Endothelial cell of umbilical vein (primary cell): Measurements from ENCODE around the gene CUX1. TPM values are rescaled to one million over a fixed set of nuclear protein-coding genes. Genes with fewer than 3 reads are reported as not detected.

Experiments used
- BruUV-seq: library from RNA; stranded (reverse); fragments of 400-500 nt; replicated peaks from 2 replicates; lab custom pipeline; 2021; lab: Mats Ljungman, UMichigan
- CTCF ChIA-PET: fragments of 300-600, 350-600 bp; sonication (Branson Sonifier 250); formaldehyde crosslinking; loops from one replicate; lab custom pipeline; 2021; ENCODE audit warnings: antibody characterized with exemption, inconsistent platforms; lab: Charles Lee
- POLR2A ChIA-PET: fragments of 300-600, 350-600 bp; sonication (Branson Sonifier 250); formaldehyde crosslinking; loops from one replicate; lab custom pipeline; 2021; ENCODE audit warnings: antibody characterized with exemption, inconsistent platforms; lab: Charles Lee
- DNase-seq: peaks from one replicate; pipeline ENCODE4 v3.0.0-alpha.2; 2011; ENCODE audit warnings: low read depth, low spot score
- FAIRE-seq: peaks from 2 replicates; lab custom pipeline; 2011; peaks lifted over from hg19 to GRCh38; lab: Jason Lieb, UNC
- H2AFZ ChIP-seq: 2 replicates; pipeline ENCODE4 v1.6.0; 2012; ENCODE audit warnings: low read depth, low read length, control low read depth, inconsistent platforms
- H3K27ac ChIP-seq: 2 replicates; pipeline ENCODE4 v1.5.1; 2011; ENCODE audit warnings: low read depth, mild to moderate bottlenecking, control low read depth, low read length, moderate library complexity; ENCODE audit not compliant: insufficient read depth
- H3K27me3 ChIP-seq, 2 experiments: 2 replicates each; pipeline versions ENCODE4 v1.6.0 to v1.6.1; 2011; ENCODE audit warnings: low read length in 2 of 2, mixed read lengths in 1 of 2; ENCODE audit not compliant: control insufficient read depth in 2 of 2, insufficient read depth in 2 of 2
- H3K36me3 ChIP-seq, 2 experiments: 2 replicates in 1 of 2; 3 replicates in 1 of 2; pipeline ENCODE4 v1.5.1; 2011; ENCODE audit warnings: low read length in 2 of 2, mild to moderate bottlenecking in 1 of 2, moderate library complexity in 1 of 2; ENCODE audit not compliant: control insufficient read depth in 2 of 2, insufficient read depth in 2 of 2; ENCODE audit errors: extremely low read depth in 1 of 2
- H3K4me1 ChIP-seq: 3 replicates; pipeline ENCODE4 v1.5.1; 2011; ENCODE audit warnings: mild to moderate bottlenecking, low read length; ENCODE audit not compliant: control insufficient read depth, insufficient read depth; ENCODE audit errors: extremely low read depth
- H3K4me2 ChIP-seq: 2 replicates; pipeline ENCODE4 v1.6.1; 2011; ENCODE audit warnings: low read length, control low read depth, mixed read lengths; ENCODE audit not compliant: insufficient read depth
- H3K4me3 ChIP-seq, 3 experiments: fragments of 200-600 bp in 1 of 3; sonication (generic), shearing (Covaris generic) in 1 of 3; replicated peaks in 1 of 3; 2 replicates each; pipeline ENCODE4 v1.5.1; 2011 to 2016; ENCODE audit warnings: control low read depth in 3 of 3, low read length in 3 of 3, mild to moderate bottlenecking in 2 of 3, inconsistent platforms in 1 of 3, low read depth in 1 of 3, moderate library complexity in 1 of 3; ENCODE audit not compliant: insufficient read depth in 1 of 3
- H3K79me2 ChIP-seq: 2 replicates; pipeline ENCODE4 v1.6.0; 2012; ENCODE audit warnings: low read length, inconsistent platforms; ENCODE audit not compliant: control insufficient read depth, insufficient read depth
- H3K9ac ChIP-seq: replicated peaks from 2 replicates; pipeline ENCODE3; 2011; ENCODE audit warnings: low read length, control low read depth; ENCODE audit not compliant: insufficient read depth; ENCODE audit errors: extremely low read depth
- H3K9me1 ChIP-seq: replicated peaks from 3 replicates; pipeline ENCODE4 v1.6.0; 2011; ENCODE audit warnings: mild to moderate bottlenecking, low read length; ENCODE audit not compliant: control insufficient read depth, insufficient read depth; ENCODE audit errors: extremely low read depth
- H3K9me3 ChIP-seq: replicated peaks from 2 replicates; pipeline ENCODE4 v1.5.1; 2012; ENCODE audit warnings: low read length, inconsistent platforms; ENCODE audit not compliant: control insufficient read depth, insufficient read depth
- H4K20me1 ChIP-seq: replicated peaks from 2 replicates; pipeline ENCODE3; 2011; ENCODE audit warnings: mild to moderate bottlenecking, low read length; ENCODE audit not compliant: control insufficient read depth, insufficient read depth; ENCODE audit errors: extremely low read depth
- CTCF ChIP-seq, 2 donors: IDR thresholded peaks; 1 replicate in 1 of 2; 2 replicates in 1 of 2; pipeline ENCODE4 v1.5.1; 2011; ENCODE audit warnings: low read length in 2 of 2, mild to moderate bottlenecking in 2 of 2, moderate library complexity in 2 of 2, control low read depth in 1 of 2, inconsistent platforms in 1 of 2, low read depth in 1 of 2; ENCODE audit not compliant: insufficient read depth in 1 of 2; ENCODE audit errors: extremely low read depth in 1 of 2
- EZH2 ChIP-seq: IDR thresholded peaks from 2 replicates; pipeline ENCODE4 v1.6.1; 2012; ENCODE audit warnings: borderline replicate concordance, low read depth, mild to moderate bottlenecking, moderate library complexity, low read length, inconsistent platforms; ENCODE audit not compliant: severe bottlenecking
- FOS ChIP-seq: IDR thresholded peaks from 2 replicates; pipeline ENCODE4 v1.6.1; 2011; ENCODE audit warnings: mild to moderate bottlenecking, low read length, moderate library complexity, borderline replicate concordance; ENCODE audit not compliant: insufficient read depth
- GATA2 ChIP-seq: IDR thresholded peaks from 2 replicates; pipeline ENCODE4 v1.7.0; 2011; ENCODE audit warnings: low read depth, mild to moderate bottlenecking, moderate library complexity, mixed read lengths, low read length; ENCODE audit not compliant: insufficient read length, insufficient read depth
- JUN ChIP-seq: IDR thresholded peaks from 2 replicates; pipeline ENCODE4 v1.6.1; 2011; ENCODE audit warnings: borderline replicate concordance, low read depth; ENCODE audit not compliant: insufficient read length, insufficient read depth
- MAX ChIP-seq: IDR thresholded peaks from 2 replicates; pipeline ENCODE4 v1.6.1; 2011; ENCODE audit not compliant: insufficient read depth, insufficient read length
- MYC ChIP-seq: IDR thresholded peaks from one replicate; pipeline ENCODE4 v1.6.1; 2011; ENCODE audit warnings: mild to moderate bottlenecking, low read depth, low read length
- POLR2A ChIP-seq: IDR thresholded peaks from 2 replicates; pipeline ENCODE4 v1.6.1; 2012; ENCODE audit warnings: low read depth, mild to moderate bottlenecking, control low read depth, low read length
- POLR2AphosphoS5 ChIP-seq: IDR thresholded peaks from 2 replicates; pipeline ENCODE4 v1.6.1; 2012; ENCODE audit warnings: low read depth, mild to moderate bottlenecking, control low read depth, low read length, moderate library complexity; ENCODE audit not compliant: insufficient read depth
- dilution Hi-C: fragments of 300-500 bp; cut with MboI; formaldehyde crosslinking; loops from one replicate; pipeline ENCODE4 v1.15.0; 2019; ENCODE audit warnings: low sequenced_read_pairs; ENCODE audit not compliant: extremely low pct_ligation_motif_present
- intact Hi-C: fragments of 100-400 bp; cut with micrococcal nuclease; formaldehyde crosslinking; loops from one replicate; pipeline ENCODE4 v1.10.0; 2022
- polyA plus RNA-seq, 4 experiments: library from polyadenylated mRNA; depleted of rRNA in 3 of 4; stranded (reverse) in 3 of 4; unstranded in 1 of 4; fragments of >200 nt; gene quantifications; 2 replicates each; pipeline versions ENCODE4 v1.2.1 to v1.2.3, GENCODE V29; 2011 to 2012; ENCODE audit warnings: missing spikeins in 1 of 4
- total RNA-seq: library from RNA; stranded (reverse); gene quantifications from 2 replicates; pipeline ENCODE4 v1.2.3, GENCODE V29; 2021

Gene CUX1
- total and polyA plus RNA-seq, 2 donors (not counting 3 experiments of a cell fraction or from before 2014, with no cell fraction given), result 13.8 to 49.8 TPM

- Histone ChIP-seq H3K4me3 (no peak overlapping the region), H2AFZ (no peak overlapping the region), H3K9me1 (no peaks in the 10 kb centered on the region), H3K27ac (no peak overlapping the region), H3K36me3 (peaks cover 0 to 2% of the 10 kb centered on the region in 2 experiments), H4K20me1 (no peaks in the 10 kb centered on the region), H3K27me3 (no peaks in the 10 kb centered on the region), H3K9ac (no peak overlapping the region), H3K9me3 (no peaks in the 10 kb centered on the region), H3K79me2 (no peaks in the 10 kb centered on the region), H3K4me1 (no peaks in the 10 kb centered on the region), H3K4me2 (no peak overlapping the region)
- no TSS peak for BruUV-seq
- CTCF ChIA-PET, result no interaction called here
- FAIRE-seq (no peak), DNase-seq (no peak)
- TF ChIP-seq MAX, result no peak
- no peak for TF ChIP-seq EZH2
- TF ChIP-seq POLR2A, result no peak
- intact Hi-C loops (no loop called here), dilution Hi-C loops (no loop called here)
- POLR2A ChIA-PET, result no interaction called here
Measured at GRCh38 chr7:102156867-102157266, 339.4 kb downstream of the CUX1 start.

- Histone ChIP-seq H3K36me3 (peaks cover 0 to 4% of the 10 kb centered on the region in 2 experiments), H3K79me2 (no peaks in the 10 kb centered on the region), H3K4me3 (no peak overlapping the region), H3K9me1 (no peaks in the 10 kb centered on the region), H3K4me2 (no peak overlapping the region), H3K9me3 (no peaks in the 10 kb centered on the region), H3K27ac (no peak overlapping the region), H3K27me3 (no peaks in the 10 kb centered on the region), H4K20me1 (no peaks in the 10 kb centered on the region), H3K4me1 (peaks cover 10% of the 10 kb centered on the region), H2AFZ (no peak overlapping the region), H3K9ac (no peak overlapping the region)
- no TSS peak for BruUV-seq
- no peak for FAIRE-seq
- dilution Hi-C loops (no loop called here), intact Hi-C loops (no loop called here)
- DNase-seq, result no peak
- CTCF ChIA-PET, result no interaction called here
- TF ChIP-seq FOS (no peak), CTCF (IDR thresholded peaks at IDR 0.05; ENCODE audit: extremely low read depth in 1 of 2, insufficient read depth in 1 of 2, low read depth in 1 of 2, low read length in 2 of 2) (no peak), POLR2A (no peak), MYC (no peak), MAX (no peak), POLR2AphosphoS5 (no peak), GATA2 (no peak), JUN (no peak), EZH2 (no peak)
- POLR2A ChIA-PET, result interaction anchor here (0.5 kb wide), 1 partner anchor 437 kb away, joined by 3 read pairs; no protein-coding TSS in a partner anchor
Measured at GRCh38 chr7:102165136-102165535, 347.7 kb downstream of the CUX1 start.
